ENCODE data around the gene SUDS3.
A peak's percentile ranks its signal among the peaks of the same experiment; 100 is the strongest.

SUDS3 gene

DNA sequence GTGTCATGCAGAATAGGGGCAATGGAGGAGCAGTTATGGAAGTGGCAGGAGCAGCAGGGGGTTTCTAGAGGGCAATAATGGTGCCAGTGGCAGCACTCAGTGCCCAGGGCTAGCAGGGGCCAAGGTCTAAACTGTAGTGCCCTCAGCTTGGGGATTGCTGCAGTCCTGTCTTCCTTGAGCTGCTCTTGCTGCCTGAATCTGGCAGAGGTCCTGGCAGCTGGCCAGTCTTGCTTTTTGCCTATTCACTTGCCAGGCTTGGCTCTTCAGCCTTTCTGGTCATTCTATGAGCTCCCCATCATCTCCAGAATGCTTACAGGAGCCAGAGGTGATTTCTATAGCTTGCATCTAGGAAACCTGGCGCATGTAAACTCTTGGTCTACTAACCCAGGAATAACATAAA is 72.0 kb downstream of the SUDS3 start:
- no peak for DNase-seq (ENCODE audit: low read depth)

GRCh38 chr12:118455327-118455726 is 79.0 kb downstream of the SUDS3 start:
- no peak for DNase-seq (ENCODE audit: low read depth)

DNA sequence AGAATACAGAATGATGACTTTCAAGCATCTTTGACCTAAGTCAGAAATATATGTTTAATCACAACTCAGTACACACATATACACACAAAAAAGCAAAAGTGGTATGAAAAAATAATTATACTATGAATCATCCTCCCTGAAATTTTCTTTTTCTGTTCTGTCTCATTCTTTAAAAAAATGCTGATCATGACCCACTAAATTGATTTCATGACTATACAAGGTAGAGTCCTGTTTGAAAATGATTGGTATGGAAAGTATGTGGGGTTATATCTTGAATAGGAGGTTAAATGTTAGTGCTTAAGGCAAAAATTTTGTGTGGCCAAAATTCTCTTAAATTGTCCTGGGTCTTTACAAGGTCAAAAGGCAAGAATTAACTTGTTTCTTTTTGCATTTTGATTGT is 80.4 kb downstream of the SUDS3 start:
- DNase-seq (ENCODE audit: low read depth) = peak; percentile 13

DNA sequence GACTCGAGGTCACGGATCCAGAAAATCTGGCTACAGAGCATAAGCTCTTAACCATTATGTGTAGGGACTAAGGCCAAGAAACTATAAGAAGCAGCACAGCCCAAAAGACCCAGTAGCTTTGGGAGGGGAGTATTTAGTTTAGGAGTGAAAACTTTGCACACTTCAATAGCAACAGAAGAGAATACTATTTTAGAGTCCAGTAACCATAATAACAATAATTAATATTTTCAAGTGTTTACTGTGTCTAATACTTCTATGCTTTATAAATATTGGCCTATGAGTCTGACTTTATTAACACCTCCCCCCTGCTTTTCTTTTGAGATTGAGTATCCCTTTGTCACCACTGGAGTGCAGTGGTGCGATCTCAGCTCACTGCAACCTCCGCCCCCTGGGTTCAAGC is 82.8 kb downstream of the SUDS3 start:
- DNase-seq (ENCODE audit: low read depth) = no peak

DNA sequence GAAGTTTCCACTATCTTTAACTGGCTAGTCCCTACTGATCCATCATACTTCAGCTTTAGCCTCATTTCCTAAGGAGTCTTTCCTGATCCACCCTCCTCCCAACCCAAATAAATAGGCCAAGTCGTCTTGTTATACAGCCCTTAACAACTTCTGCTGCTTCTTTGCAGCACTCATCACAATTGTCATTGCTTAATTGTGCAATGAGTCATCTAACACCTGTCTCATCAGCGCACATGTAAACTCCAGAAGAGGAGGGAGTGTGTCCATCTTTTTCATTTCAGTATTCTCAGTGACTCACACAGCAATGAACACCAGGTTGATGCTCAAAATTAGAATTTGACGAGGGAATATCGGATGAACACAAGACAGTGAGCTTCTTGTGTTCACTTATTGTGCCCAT is 87.3 kb downstream of the SUDS3 start:
- DNase-seq (ENCODE audit: low read depth) = no peak

GRCh38 chr12:118465706-118466105 is 89.4 kb downstream of the SUDS3 start:
- no peak for DNase-seq (ENCODE audit: low read depth)
